Effector memory CD8-positive, alpha-beta T cell (primary cell): ENCODE data around the gene TTC33.
"Not testable (repeated sequence)": the region's sequence is repeated elsewhere in the genome, so short reads cannot be mapped to it uniquely, and the experiment has no call there.

Experiments used
- ATAC-seq: fragments of 150-1000 bp; cut with Tn5 transposase; replicated peaks from 2 replicates; pipeline ENCODE4 v1.10.0; 2021; ENCODE audit warnings: mild to moderate bottlenecking, moderate library complexity
- DNase-seq, 3 experiments: peaks; one replicate each; pipeline ENCODE4 v3.0.0; 2021
- H3K27ac Mint-ChIP-seq, 2 donors: one replicate each; pipeline ENCODE4 v1.8.0; 2022; ENCODE audit warnings: mild to moderate bottlenecking in 2 of 2, mixed read lengths in 2 of 2, moderate library complexity in 2 of 2
- H3K27me3 Mint-ChIP-seq, 2 donors: one replicate each; pipeline ENCODE4 v1.8.0; 2022; ENCODE audit warnings: mixed read lengths in 2 of 2
- H3K36me3 Mint-ChIP-seq: one replicate; pipeline ENCODE4 v1.8.0; 2022; ENCODE audit warnings: mild to moderate bottlenecking, moderate library complexity, mixed read lengths; ENCODE audit not compliant: insufficient read depth
- H3K4me1 Mint-ChIP-seq, 2 donors: one replicate each; pipeline ENCODE4 v1.8.0; 2022; ENCODE audit warnings: low read depth in 2 of 2, mixed read lengths in 2 of 2
- H3K4me3 Mint-ChIP-seq, 2 donors: one replicate each; pipeline ENCODE4 v1.8.0; 2022; ENCODE audit warnings: mild to moderate bottlenecking in 2 of 2, mixed read lengths in 2 of 2, moderate library complexity in 2 of 2
- H3K9me3 Mint-ChIP-seq, 2 donors: one replicate each; pipeline ENCODE4 v1.8.0; 2022; ENCODE audit warnings: mixed read lengths in 2 of 2

Gene TTC33

DNA sequence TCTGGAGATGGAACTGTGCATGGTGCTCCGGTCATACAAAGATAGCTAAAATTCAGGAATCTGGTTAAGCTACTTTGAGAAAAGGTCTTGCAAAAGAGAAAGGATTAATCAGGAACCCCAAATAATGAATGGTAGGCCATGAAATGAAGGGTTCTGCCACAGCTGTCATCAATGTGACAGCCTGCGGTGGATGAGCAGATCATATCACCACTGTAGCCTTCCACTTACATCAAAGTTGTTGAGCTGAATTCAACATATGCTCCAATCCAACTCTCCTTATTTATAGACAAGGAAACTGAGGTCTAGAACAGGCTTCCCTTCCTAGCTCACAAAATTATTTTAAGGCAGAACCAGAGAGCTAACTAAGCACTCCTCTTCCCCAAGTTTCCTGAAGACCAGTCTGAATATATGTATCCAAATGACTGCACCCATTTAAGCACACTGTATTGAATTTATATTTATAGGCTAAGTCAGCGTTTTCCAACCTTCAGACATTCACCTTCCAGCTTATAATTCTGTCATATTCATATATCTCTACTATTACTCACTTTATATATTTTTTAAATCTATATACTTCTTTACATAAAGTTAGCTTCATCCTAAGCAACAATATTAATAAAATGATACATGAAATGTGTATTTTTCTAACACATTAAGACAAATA lies 90.0 kb downstream of the TTC33 start:
- no peaks in the 10 kb centered on the region for H3K36me3 Mint-ChIP-seq
- H3K4me3 Mint-ChIP-seq = no peak overlapping the region
- H3K9me3 Mint-ChIP-seq = no peaks in the 10 kb centered on the region
- no peak overlapping the region for H3K27ac Mint-ChIP-seq
- H3K27me3 Mint-ChIP-seq = no peaks in the 10 kb centered on the region
- peaks cover 10 to 13% of the 10 kb centered on the region in 2 donors for H3K4me1 Mint-ChIP-seq
- DNase-seq (no peak), ATAC-seq (no peak)

DNA sequence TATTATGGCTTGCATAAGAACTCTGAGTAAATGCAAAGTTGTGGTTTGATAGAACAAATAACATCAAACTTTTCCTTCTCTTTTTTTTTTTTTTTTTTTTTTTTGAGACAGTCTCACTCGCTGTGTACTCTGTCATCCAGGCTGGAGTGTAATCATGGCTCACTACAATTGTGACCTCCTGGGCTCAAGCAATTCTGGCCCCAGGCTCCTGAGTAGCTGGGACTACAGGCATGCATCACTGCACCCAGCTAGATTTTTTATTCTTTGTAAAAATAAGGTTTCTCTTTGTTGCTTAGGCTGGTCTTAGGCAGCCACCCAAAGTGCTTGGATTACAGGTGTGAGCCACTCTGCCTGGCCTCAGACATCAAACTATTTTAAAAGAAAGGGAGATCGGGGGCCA lies 95.0 kb downstream of the TTC33 start:
- Mint-ChIP-seq H3K27ac (no peak overlapping the region), H3K27me3 (no peaks in the 10 kb centered on the region), H3K4me1 (peaks cover 0 to 2% of the 10 kb centered on the region in 2 donors), H3K4me3 (no peak overlapping the region), H3K9me3 (no peaks in the 10 kb centered on the region), H3K36me3 (no peaks in the 10 kb centered on the region)
- DNase-seq (no peak), ATAC-seq (no peak)

DNA sequence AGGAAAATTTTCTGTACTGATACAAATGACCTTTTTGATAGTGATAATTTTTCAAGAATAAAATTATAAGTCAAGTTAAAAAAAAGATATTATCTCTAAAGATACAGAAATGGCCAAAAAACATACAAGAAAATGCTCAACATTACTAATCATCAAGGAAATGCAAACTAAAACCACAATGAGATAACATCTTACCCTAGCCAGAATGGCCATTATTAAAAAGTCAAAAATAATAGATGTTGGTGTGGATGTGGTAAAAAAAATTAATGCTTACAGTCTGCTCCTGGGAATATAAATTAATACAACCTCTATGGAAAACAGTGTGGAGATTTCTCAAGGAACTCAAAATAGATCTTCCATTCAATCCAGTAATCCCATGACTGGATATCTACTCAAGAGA lies 99.0 kb downstream of the TTC33 start:
- Mint-ChIP-seq H3K4me3 (no peak overlapping the region), H3K27ac (no peak overlapping the region), H3K36me3 (no peaks in the 10 kb centered on the region), H3K9me3 (no peaks in the 10 kb centered on the region), H3K27me3 (no peaks in the 10 kb centered on the region), H3K4me1 (peaks cover 34% of the 10 kb centered on the region in 2 donors)
- DNase-seq (no peak), ATAC-seq (no peak)

DNA sequence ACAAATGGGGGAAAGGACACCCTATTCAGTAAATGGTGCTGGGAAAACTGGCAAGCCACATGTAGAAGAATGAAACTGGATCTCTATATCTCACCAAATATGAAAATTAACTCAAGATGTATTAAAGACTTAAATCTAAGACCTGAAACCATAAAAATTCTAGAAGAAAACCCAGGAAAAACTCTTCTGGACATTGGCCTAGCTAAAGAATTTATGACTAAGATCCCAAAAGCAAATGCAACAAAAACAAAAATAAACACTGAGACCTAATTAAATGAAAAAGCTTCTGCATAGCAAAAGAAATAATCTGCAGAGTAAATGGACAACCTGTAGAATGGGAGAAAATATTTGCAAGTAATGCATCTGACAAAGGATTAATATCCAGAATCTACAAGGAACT lies 99.7 kb downstream of the TTC33 start:
- H3K4me3 Mint-ChIP-seq, ATAC-seq, H3K9me3 Mint-ChIP-seq, H3K36me3 Mint-ChIP-seq, H3K27me3 Mint-ChIP-seq, DNase-seq, H3K27ac Mint-ChIP-seq: not testable (repeated sequence)
- H3K4me1 Mint-ChIP-seq = peaks cover 34% of the 10 kb centered on the region in 2 donors

DNA sequence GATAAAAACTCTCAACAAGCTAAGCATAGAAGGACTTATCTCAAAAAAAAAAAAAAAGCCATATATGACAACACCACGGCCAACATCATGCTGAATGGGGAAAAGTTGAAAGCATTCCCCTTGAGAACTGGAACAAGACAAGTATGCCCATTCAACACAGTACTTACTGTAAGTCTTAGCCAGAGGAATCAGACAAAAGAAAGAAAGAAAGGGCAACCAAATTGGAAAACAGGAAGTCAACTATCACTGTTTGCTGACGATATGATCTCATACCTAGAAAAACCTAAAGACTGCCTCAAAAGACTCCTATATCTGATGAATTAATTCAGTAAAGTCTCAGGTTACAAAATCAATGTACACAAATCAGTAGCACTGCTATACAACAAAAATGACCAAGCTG lies 100.6 kb downstream of the TTC33 start:
- Mint-ChIP-seq H3K27ac (peak overlapping the region; percentile 53 to 93), H3K36me3 (no peaks in the 10 kb centered on the region), H3K4me3 (peak overlapping the region; percentile 49 to 73), H3K9me3 (no peaks in the 10 kb centered on the region), H3K4me1 (peaks cover 34 to 39% of the 10 kb centered on the region in 2 donors), H3K27me3 (no peaks in the 10 kb centered on the region)
- no peak for DNase-seq
- no peak for ATAC-seq

DNA sequence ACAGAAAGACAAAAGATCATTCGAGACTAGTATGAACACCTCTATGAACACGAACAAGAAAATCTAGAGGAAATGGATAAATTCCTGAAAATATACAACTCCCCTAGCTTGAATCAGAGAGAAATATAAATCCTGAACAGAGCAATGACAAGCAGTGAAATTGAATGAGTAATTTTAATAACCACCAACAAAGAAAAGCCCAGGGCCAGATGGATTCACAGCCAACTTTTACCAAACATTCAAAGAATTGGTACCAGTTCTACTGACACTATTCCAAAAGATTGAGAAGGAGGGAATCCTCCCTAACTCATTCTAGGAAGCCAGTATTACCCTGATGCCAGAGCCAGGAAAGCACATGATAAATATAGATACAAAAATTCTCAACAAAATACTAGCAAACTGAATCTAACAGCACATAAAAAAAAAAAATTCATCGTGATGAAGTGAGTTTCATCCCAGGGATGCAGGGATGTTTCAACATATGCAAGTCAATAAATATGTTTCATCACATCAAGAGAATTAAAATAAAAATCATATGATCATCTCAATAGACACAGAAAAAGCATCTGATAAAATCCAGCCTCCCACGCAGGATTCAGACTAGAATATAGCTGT lies 101.3 kb downstream of the TTC33 start:
- no peak for DNase-seq
- peak overlapping the region; percentile 49 to 73 for H3K4me3 Mint-ChIP-seq
- peak overlapping the region; percentile 53 to 93 for H3K27ac Mint-ChIP-seq
- H3K9me3 Mint-ChIP-seq = no peaks in the 10 kb centered on the region
- no peaks in the 10 kb centered on the region for H3K27me3 Mint-ChIP-seq
- peaks cover 39 to 44% of the 10 kb centered on the region in 2 donors for H3K4me1 Mint-ChIP-seq
- H3K36me3 Mint-ChIP-seq = no peaks in the 10 kb centered on the region
- ATAC-seq = no peak

DNA sequence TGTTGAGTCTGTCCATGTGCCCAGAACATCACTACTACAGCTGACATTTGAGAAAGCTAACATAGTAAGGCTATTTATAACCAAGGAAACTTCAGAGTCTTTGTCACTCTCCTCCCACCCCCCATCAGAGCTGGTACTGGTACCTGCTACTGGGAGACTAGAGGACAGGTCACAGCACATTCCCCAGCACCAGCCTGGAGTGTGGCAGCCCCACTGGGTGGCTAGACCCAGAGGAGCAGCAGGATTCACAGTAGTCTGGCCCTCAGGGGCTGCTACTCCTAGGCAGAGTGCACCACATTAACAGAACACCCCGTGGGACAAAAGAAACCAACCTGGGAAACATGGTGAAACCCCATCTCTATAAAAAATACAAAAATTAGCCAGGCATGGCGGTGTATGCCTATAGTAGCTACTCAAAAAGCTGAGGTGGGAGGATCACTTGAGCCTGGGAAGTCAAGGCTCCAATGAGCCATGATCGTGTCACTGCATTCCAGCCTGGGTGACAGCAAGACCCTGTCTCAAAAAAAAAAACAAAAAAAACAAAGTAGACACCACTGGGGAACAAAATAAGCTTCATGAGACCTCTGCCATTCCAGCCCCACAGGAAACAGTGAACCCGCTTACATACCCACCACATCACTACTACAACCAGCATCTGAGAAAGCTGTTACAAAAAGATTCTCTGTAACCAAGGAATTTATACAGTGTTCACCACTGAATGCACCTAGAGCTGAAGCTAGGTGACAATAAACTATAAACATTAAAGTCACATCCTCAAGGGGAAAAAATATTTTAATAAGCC lies 102.3 kb downstream of the TTC33 start:
- H3K4me3 Mint-ChIP-seq = peak overlapping the region; percentile 49 to 73
- peaks cover 39 to 46% of the 10 kb centered on the region in 2 donors for H3K4me1 Mint-ChIP-seq
- ATAC-seq = peak; percentile 67
- peak overlapping the region; percentile 53 to 93 for H3K27ac Mint-ChIP-seq
- no peaks in the 10 kb centered on the region for H3K36me3 Mint-ChIP-seq
- H3K27me3 Mint-ChIP-seq = no peaks in the 10 kb centered on the region
- H3K9me3 Mint-ChIP-seq = no peaks in the 10 kb centered on the region
- no peak for DNase-seq

DNA sequence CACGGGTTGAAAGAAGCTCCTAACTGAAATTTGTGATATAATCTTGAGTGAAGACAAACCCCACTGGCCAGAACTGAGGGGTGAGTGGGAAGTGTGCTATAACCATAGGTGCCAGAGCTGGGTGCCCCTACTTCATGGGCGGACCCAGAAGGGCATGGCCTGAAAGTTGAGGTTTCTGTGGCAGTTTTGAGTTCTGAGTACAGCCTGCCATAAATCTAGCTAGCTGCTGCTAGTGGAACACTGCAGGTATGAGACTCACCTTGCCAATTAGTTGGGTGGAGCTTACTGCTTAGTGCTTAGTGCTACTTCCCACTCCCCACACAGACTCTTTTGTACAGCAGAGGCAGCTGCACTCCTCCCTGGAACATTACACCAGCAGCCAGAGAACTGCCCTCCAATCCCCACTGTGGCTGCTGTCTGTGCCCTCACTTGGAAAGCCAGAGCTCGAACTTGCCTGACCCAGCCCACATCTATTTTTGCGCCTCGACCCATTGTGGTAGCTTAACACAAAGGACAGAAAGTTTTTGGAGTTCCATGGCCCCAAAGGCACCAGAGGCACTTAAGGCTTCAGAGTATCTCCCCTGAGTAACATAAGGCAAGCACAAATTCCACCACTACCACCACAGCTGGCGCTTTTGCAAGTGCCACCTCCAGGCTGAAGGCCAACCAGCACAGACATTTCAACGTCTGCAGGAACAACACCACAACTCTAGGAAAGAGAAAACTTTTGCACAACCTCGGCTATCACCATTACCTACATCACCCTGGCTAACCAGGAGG lies 103.1 kb downstream of the TTC33 start:
- peak overlapping the region; percentile 53 to 93 for H3K27ac Mint-ChIP-seq
- ATAC-seq (peak; percentile 52), DNase-seq (peak in 1 of 3 experiments; percentile 24)
- H3K4me1 Mint-ChIP-seq = peaks cover 40 to 51% of the 10 kb centered on the region in 2 donors
- peak overlapping the region; percentile 49 to 73 for H3K4me3 Mint-ChIP-seq
- no peaks in the 10 kb centered on the region for H3K9me3 Mint-ChIP-seq
- H3K36me3 Mint-ChIP-seq = no peaks in the 10 kb centered on the region
- no peaks in the 10 kb centered on the region for H3K27me3 Mint-ChIP-seq

DNA sequence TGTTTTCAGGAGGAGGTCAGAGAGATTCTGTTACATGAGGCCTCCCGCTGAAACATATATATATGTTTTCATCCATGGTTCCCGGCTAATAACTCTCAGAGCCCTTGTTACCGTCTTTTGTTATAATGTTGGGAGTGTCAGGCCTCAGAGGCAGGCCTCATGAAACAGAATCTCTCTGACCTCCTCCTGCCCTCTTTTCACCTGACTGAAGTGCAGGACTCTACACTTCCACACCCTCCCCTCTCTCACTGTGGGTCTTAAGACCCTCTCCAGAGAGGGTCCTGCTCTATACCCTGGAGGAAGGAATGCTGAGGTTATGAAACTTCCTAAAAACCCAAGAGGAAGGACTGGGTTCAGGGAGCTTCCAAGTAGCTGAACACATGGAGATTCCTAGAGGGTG lies 104.6 kb downstream of the TTC33 start:
- DNase-seq = no peak
- H3K4me1 Mint-ChIP-seq = peaks cover 40 to 51% of the 10 kb centered on the region in 2 donors
- H3K36me3 Mint-ChIP-seq = no peaks in the 10 kb centered on the region

DNA sequence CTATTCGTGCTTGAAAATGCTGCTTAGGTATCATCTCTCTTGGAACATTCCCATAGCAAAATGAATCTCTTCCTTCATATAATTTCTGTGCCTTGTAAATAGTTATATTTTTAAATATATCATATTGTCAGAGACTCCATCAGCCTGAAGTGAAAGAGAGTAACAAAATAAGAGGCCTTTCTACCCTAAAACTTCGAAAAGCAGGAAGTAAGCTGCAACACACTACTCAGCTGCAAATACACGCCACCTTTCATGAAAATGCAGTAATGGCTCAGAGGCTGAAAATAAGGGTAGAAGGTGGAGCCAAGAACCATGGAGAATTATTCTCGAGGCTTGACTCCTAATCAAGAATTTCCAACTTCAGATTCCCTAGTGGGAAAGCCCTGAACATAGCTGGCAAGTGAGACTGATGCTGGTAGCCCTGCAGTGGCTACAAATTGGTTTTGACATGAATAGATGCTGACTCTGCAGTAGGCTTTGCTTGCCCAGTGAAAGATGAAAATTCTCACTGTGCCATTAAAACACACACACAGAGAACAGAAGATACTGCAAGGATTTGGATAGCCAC lies 106.2 kb downstream of the TTC33 start:
- Mint-ChIP-seq H3K4me3 (peak overlapping the region in 1 of 2 donors; percentile 15), H3K27me3 (no peaks in the 10 kb centered on the region), H3K36me3 (no peaks in the 10 kb centered on the region), H3K4me1 (peaks cover 33 to 43% of the 10 kb centered on the region in 2 donors), H3K27ac (peak overlapping the region; percentile 36), H3K9me3 (no peaks in the 10 kb centered on the region)
- DNase-seq (no peak), ATAC-seq (peak; percentile 39)

More for the DNA sequence above, 104.6 kb downstream of the TTC33 start:
- no peaks in the 10 kb centered on the region for H3K9me3 Mint-ChIP-seq
- H3K4me3 Mint-ChIP-seq = no peak overlapping the region
- H3K27me3 Mint-ChIP-seq = no peaks in the 10 kb centered on the region
- no peak overlapping the region for H3K27ac Mint-ChIP-seq
- no peak for ATAC-seq

DNA sequence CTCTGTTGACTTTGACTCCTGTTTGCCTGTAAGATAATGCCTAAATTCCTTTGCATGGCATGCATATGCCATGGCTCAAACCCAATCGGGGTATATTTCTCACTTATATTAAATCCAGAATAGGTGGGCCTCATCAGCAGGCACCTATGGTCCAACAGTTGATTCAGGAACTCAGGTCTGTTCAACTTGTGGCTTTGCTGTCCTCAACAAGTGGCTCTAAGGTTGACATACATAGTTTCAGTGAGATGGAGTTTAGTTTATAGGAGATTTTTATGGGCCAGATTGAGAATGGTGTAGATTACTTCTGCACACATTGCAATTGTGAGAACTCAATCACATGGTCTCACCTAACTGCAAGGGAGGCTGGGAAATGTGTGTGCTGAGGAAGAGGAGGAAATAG lies 107.6 kb downstream of the TTC33 start:
- Mint-ChIP-seq H3K36me3 (no peaks in the 10 kb centered on the region), H3K4me3 (no peak overlapping the region), H3K9me3 (no peaks in the 10 kb centered on the region), H3K27ac (no peak overlapping the region), H3K4me1 (peaks cover 21 to 30% of the 10 kb centered on the region in 2 donors), H3K27me3 (no peaks in the 10 kb centered on the region)
- ATAC-seq (no peak), DNase-seq (no peak)

DNA sequence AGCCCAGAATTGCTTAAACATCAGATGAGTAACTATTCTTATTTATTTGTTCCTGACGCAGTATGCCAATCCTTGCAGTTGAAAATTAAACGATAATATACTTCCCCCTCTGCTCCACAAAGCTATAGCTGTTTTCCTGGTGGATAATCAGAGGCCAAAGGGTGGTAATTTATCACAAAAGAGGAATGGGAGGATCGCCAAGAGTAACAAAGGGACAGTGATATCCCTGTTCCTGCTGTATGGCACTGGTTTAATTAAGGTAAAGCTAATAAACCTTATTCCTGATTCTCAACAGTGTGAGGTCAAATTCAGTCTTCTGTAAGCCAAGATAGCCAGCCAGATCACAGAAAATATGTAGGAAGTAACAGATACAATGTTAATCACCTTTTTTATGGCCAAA lies 109.5 kb downstream of the TTC33 start:
- Mint-ChIP-seq H3K27me3 (no peaks in the 10 kb centered on the region), H3K4me3 (no peak overlapping the region), H3K27ac (no peak overlapping the region), H3K4me1 (peaks cover 9 to 18% of the 10 kb centered on the region in 2 donors), H3K9me3 (no peaks in the 10 kb centered on the region), H3K36me3 (no peaks in the 10 kb centered on the region)
- DNase-seq (no peak), ATAC-seq (no peak)

DNA sequence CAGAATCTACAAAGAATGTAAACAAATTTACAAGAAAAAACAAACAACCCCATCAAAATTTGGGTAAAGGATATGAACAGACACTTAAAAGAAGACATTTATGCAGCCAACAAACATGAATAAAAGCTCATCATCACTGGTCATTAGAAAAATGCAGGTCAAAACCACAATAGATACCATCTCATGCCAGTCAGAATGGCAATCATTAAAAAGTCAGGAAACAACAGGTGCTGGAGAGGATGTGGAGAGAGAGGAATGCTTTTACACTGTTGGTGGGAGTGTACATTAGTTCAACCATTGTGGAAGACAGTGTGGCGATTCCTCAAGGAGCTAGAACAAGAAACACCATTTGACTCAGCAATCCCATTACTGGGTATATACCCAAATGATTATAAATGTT lies 116.2 kb downstream of the TTC33 start:
- peaks cover 14 to 18% of the 10 kb centered on the region in 2 donors for H3K9me3 Mint-ChIP-seq

More for the DNA sequence above, 116.2 kb downstream of the TTC33 start:
- H3K4me3 Mint-ChIP-seq, H3K36me3 Mint-ChIP-seq, DNase-seq, H3K27me3 Mint-ChIP-seq, ATAC-seq, H3K4me1 Mint-ChIP-seq: not testable (repeated sequence)
- H3K27ac Mint-ChIP-seq = peak overlapping the region in 1 of 2 donors; percentile 5
